OCI-LY7 (cell line): ENCODE results near the gene SLC35A4. TPM values are rescaled to one million over a fixed set of nuclear protein-coding genes. Genes with fewer than 3 reads are reported as not detected.
A peak's percentile ranks its signal among the peaks of the same experiment; 100 is the strongest.

Experiments
- BruUV-seq: library from RNA; stranded (reverse); fragments of 400-500 nt; replicated peaks from 2 replicates; lab custom pipeline; 2021; lab: Mats Ljungman, UMichigan
- CTCF ChIA-PET: fragments of 300-600 bp; sonication (Branson Sonifier 250); formaldehyde crosslinking; loops from one replicate; lab custom pipeline; 2022; ENCODE audit warnings: antibody characterized with exemption; ENCODE audit not compliant: unreplicated experiment; lab: Charles Lee
- POLR2A ChIA-PET: fragments of 300-600 bp; sonication (Branson Sonifier 250); formaldehyde crosslinking; loops from one replicate; lab custom pipeline; 2022; ENCODE audit warnings: antibody characterized with exemption; lab: Charles Lee
- DNase-seq: peaks from one replicate; pipeline ENCODE4 v3.0.0-alpha.2; 2015; ENCODE audit warnings: low spot score
- H2AFZ ChIP-seq: fragments of 200-600 bp; sonication (generic), shearing (Covaris generic); 2 replicates; pipeline ENCODE4 v1.6.1; 2014; ENCODE audit warnings: mild to moderate bottlenecking, antibody characterized with exemption, low read length, moderate library complexity
- H3K27ac ChIP-seq: fragments of 200-600 bp; sonication (generic); 2 replicates; pipeline ENCODE4 v1.5.1; 2014; ENCODE audit warnings: mixed run types, low read depth, mild to moderate bottlenecking, moderate library complexity, low read length, inconsistent platforms; ENCODE audit not compliant: poor library complexity, severe bottlenecking
- H3K36me3 ChIP-seq: fragments of 200-600 bp; sonication (generic); 2 replicates; pipeline ENCODE4 v1.6.1; 2014; ENCODE audit warnings: mild to moderate bottlenecking, antibody characterized with exemption, low read length, moderate library complexity, mixed read lengths; ENCODE audit not compliant: insufficient read depth
- H3K4me1 ChIP-seq: fragments of 200-600 bp; sonication (generic); 2 replicates; pipeline ENCODE4 v1.5.1; 2014; ENCODE audit warnings: mild to moderate bottlenecking, low read length; ENCODE audit not compliant: insufficient read depth, poor library complexity, severe bottlenecking
- H3K4me2 ChIP-seq: fragments of 200-600 bp; sonication (generic); 2 replicates; pipeline ENCODE4 v1.6.1; 2014; ENCODE audit warnings: mild to moderate bottlenecking, low read length
- H3K4me3 ChIP-seq: fragments of 200-600 bp; sonication (generic); 2 replicates; pipeline ENCODE4 v1.5.1; 2014; ENCODE audit warnings: mild to moderate bottlenecking, low read depth, low read length; ENCODE audit not compliant: poor library complexity, severe bottlenecking
- H3K79me2 ChIP-seq: fragments of 200-600 bp; sonication (generic); 2 replicates; pipeline ENCODE4 v1.6.1; 2016; ENCODE audit warnings: low read depth, mild to moderate bottlenecking, low read length, moderate library complexity, mixed read lengths; ENCODE audit not compliant: insufficient read depth
- H3K9me2 ChIP-seq: fragments of 200-600 bp; sonication (generic); 2 replicates; pipeline ENCODE4 v1.6.1; 2016; ENCODE audit warnings: mild to moderate bottlenecking, low read length, mixed read lengths; ENCODE audit not compliant: insufficient read depth
- H3K9me3 ChIP-seq: fragments of 200-600 bp; sonication (generic); 2 replicates; pipeline ENCODE4 v1.6.1; 2014; ENCODE audit warnings: mild to moderate bottlenecking, mixed run types, low read length, mixed read lengths
- H4K20me1 ChIP-seq: fragments of 200-600 bp; sonication (generic); 2 replicates; pipeline ENCODE4 v1.6.1; 2014; ENCODE audit warnings: mild to moderate bottlenecking, antibody characterized with exemption, low read length, moderate library complexity, mixed read lengths; ENCODE audit not compliant: insufficient read depth
- CTCF ChIP-seq: fragments of 200-600 bp; sonication (generic); conservative IDR thresholded peaks from 2 replicates; pipeline ENCODE4 v1.5.1; 2014; ENCODE audit warnings: mild to moderate bottlenecking, antibody characterized with exemption, low read length, moderate library complexity, mixed read lengths
- EZH2phosphoT487 ChIP-seq: fragments of 200-600 bp; sonication (generic); IDR thresholded peaks from 2 replicates; pipeline ENCODE4 v1.6.1; 2018; ENCODE audit warnings: low read depth, borderline replicate concordance, mild to moderate bottlenecking, mixed run types, antibody characterized with exemption, low read length, moderate library complexity, mixed read lengths
- intact Hi-C: fragments of 100-400 bp; cut with micrococcal nuclease; formaldehyde crosslinking; loops from one replicate; pipeline ENCODE4 v1.10.0; 2022; ENCODE audit not compliant: unreplicated experiment
- total RNA-seq, 2 experiments: library from RNA; depleted of rRNA in 1 of 2; stranded (reverse); fragments of >200 nt in 1 of 2; shearing (Covaris generic) in 1 of 2; gene quantifications; 2 replicates each; pipeline ENCODE4 v1.2.3, GENCODE V29; 2014 to 2022

Gene SLC35A4
- total RNA-seq, 2 experiments from 2014 or later, result 29.1 to 48.7 TPM

GRCh38 chr5:140565024-140565779 lies 574 bp downstream of the SLC35A4 start:
- intact Hi-C loops, result loop anchor here (2.0 kb wide), 1 partner anchor 74 kb away; the partner anchor contains the start of gene TMCO6
- TSS peak; percentile 86 for BruUV-seq
- Histone ChIP-seq H3K9me3 (no peaks in the 10 kb centered on the region), H3K4me3 (peak overlapping the region; percentile 87), H3K4me2 (peak overlapping the region; percentile 97), H3K27ac (peak overlapping the region; percentile 45), H3K9me2 (no peaks in the 10 kb centered on the region), H2AFZ (peak overlapping the region; percentile 90), H3K36me3 (peaks cover 40% of the 10 kb centered on the region), H4K20me1 (no peaks in the 10 kb centered on the region), H3K79me2 (peaks cover 17% of the 10 kb centered on the region), H3K4me1 (peaks cover 25% of the 10 kb centered on the region)
- CTCF ChIA-PET, result interaction anchor here (0.8 kb wide), 1 partner anchor 74 kb away, joined by 3 read pairs; the partner anchor contains the start of gene TMCO6
- TF ChIP-seq CTCF (no peak), EZH2phosphoT487 (no peak)
- DNase-seq, result peak; percentile 19
- POLR2A ChIA-PET, result interaction anchor here (0.6 to 1.6 kb wide), 8 partner anchors 8 to 991 kb away, joined by 3 to 5 read pairs (median 3); partner anchors contain the start of genes ANKHD1, IK, NDUFA2 and SRA1

GRCh38 chr5:140565780-140566095 lies 1.1 kb downstream of the SLC35A4 start:
- Histone ChIP-seq H3K4me2 (peak overlapping the region; percentile 97), H4K20me1 (no peaks in the 10 kb centered on the region), H3K4me1 (peaks cover 25% of the 10 kb centered on the region), H3K36me3 (peaks cover 38% of the 10 kb centered on the region), H3K9me2 (no peaks in the 10 kb centered on the region), H3K9me3 (no peaks in the 10 kb centered on the region), H2AFZ (no peak overlapping the region), H3K4me3 (peak overlapping the region; percentile 87), H3K27ac (no peak overlapping the region), H3K79me2 (peaks cover 17% of the 10 kb centered on the region)
- DNase-seq, result no peak
- intact Hi-C loops, result loop anchor here (2.0 kb wide), 1 partner anchor 73 kb away; the partner anchor contains the start of gene TMCO6
- no TSS peak for BruUV-seq
- TF ChIP-seq CTCF (no peak), EZH2phosphoT487 (no peak)
- ChIA-PET CTCF (interaction anchor here (0.8 kb wide), 1 partner anchor 74 kb away, joined by 3 read pairs; the partner anchor contains the start of gene TMCO6), POLR2A (interaction anchor here (0.5 to 1.6 kb wide), 9 partner anchors 8 to 1555 kb away, joined by 3 to 5 read pairs (median 3); partner anchors contain the start of genes ANKHD1, IK, NDUFA2 and SRA1)
